NCI-H69 (cell line): ENCODE measurements around the gene DYDC1.
A peak's percentile ranks its signal among the peaks of the same experiment; 100 is the strongest.
"Not testable (repeated sequence)": the region's sequence is repeated elsewhere in the genome, so short reads cannot be mapped to it uniquely, and the experiment has no call there.

Experiments used
- DNase-seq: peaks from one replicate; lab custom pipeline; 2025; lab: John Stamatoyannopoulos, UW

The DYDC1 gene

GRCh38 chr10:80344276-80344675 is 12.3 kb downstream of the DYDC1 start:
- DNase-seq = no peak

- no peak for DNase-seq
Measured at GRCh38 chr10:80333983-80334382, 22.6 kb downstream of the DYDC1 start.

- DNase-seq = no peak
Measured at GRCh38 chr10:80324891-80325364, 31.6 kb downstream of the DYDC1 start.

- peak; percentile 8 for DNase-seq
Measured at GRCh38 chr10:80324086-80324485, 32.5 kb downstream of the DYDC1 start.

GRCh38 chr10:80323311-80323710 is 33.2 kb downstream of the DYDC1 start:
- DNase-seq = no peak

- DNase-seq = no peak
Measured at GRCh38 chr10:80322711-80323110, 33.8 kb downstream of the DYDC1 start.

- no peak for DNase-seq
Measured at GRCh38 chr10:80322158-80322557, 34.4 kb downstream of the DYDC1 start.

GRCh38 chr10:80321183-80321582 is 35.4 kb downstream of the DYDC1 start:
- DNase-seq = no peak

GRCh38 chr10:80320377-80320776 is 36.2 kb downstream of the DYDC1 start:
- DNase-seq = no peak

- no peak for DNase-seq
Measured at GRCh38 chr10:80319725-80320290, 36.7 kb downstream of the DYDC1 start.

- DNase-seq = no peak
Measured at GRCh38 chr10:80319318-80319717, 37.2 kb downstream of the DYDC1 start.

GRCh38 chr10:80318742-80319141 is 37.8 kb downstream of the DYDC1 start:
- DNase-seq = no peak

GRCh38 chr10:80315391-80315790 is 41.2 kb downstream of the DYDC1 start:
- no peak for DNase-seq

- DNase-seq = no peak
Measured at GRCh38 chr10:80313523-80313922, 43.0 kb downstream of the DYDC1 start.

GRCh38 chr10:80305989-80306388 is 50.6 kb downstream of the DYDC1 start:
- not testable (repeated sequence) for DNase-seq

GRCh38 chr10:80296942-80297341 is 59.6 kb downstream of the DYDC1 start:
- no peak for DNase-seq

GRCh38 chr10:80292607-80293239 is 63.8 kb downstream of the DYDC1 start:
- no peak for DNase-seq

GRCh38 chr10:80290474-80291220 is 65.9 kb downstream of the DYDC1 start:
- no peak for DNase-seq

GRCh38 chr10:80289451-80290287 is 66.9 kb downstream of the DYDC1 start, which contains the start of gene MAT1A:
TSS of gene MAT1A (minus strand) at chr10:80289658. CDS start at chr10:80289423, 235 bp downstream.
- DNase-seq = peak; percentile 25

GRCh38 chr10:80288849-80289248 is 67.7 kb downstream of the DYDC1 start:
- no peak for DNase-seq
